DOHH2 (cell line): ENCODE results near the gene ZNF444.

Source experiments
- H3F3A ChIP-seq: fragments of 200-600 bp; sonication (generic), shearing (Covaris generic); 2 replicates; pipeline ENCODE4 v1.6.0; 2016; ENCODE audit warnings: antibody characterized with exemption, mild to moderate bottlenecking; ENCODE audit not compliant: control insufficient read depth, insufficient read depth
- H3K27ac ChIP-seq: fragments of 200-600 bp; sonication (generic); 2 replicates; pipeline ENCODE4 v1.5.1; 2014; ENCODE audit warnings: low read depth, mild to moderate bottlenecking, low read length, moderate library complexity
- H3K27me3 ChIP-seq: fragments of 200-600 bp; sonication (generic); 2 replicates; pipeline ENCODE4 v1.6.1; 2014; ENCODE audit warnings: mild to moderate bottlenecking, low read length, mixed read lengths; ENCODE audit not compliant: control insufficient read depth
- H3K36me3 ChIP-seq: fragments of 200-600 bp; sonication (generic); 2 replicates; pipeline ENCODE4 v1.6.1; 2014; ENCODE audit warnings: mild to moderate bottlenecking, low read length, moderate library complexity, mixed read lengths; ENCODE audit not compliant: control insufficient read depth
- H3K4me1 ChIP-seq: fragments of 200-600 bp; sonication (generic); 2 replicates; pipeline ENCODE4 v1.6.1; 2014; ENCODE audit warnings: mild to moderate bottlenecking, low read length, mixed read lengths; ENCODE audit not compliant: control insufficient read depth
- H3K4me2 ChIP-seq: fragments of 200-600 bp; sonication (generic); 2 replicates; pipeline ENCODE4 v1.6.0; 2014; ENCODE audit warnings: mild to moderate bottlenecking, low read length, moderate library complexity
- H3K4me3 ChIP-seq: fragments of 200-600 bp; sonication (generic); 2 replicates; pipeline ENCODE4 v1.5.1; 2014; ENCODE audit warnings: mild to moderate bottlenecking, low read length, mixed read lengths
- H3K79me2 ChIP-seq: fragments of 200-600 bp; sonication (generic); 2 replicates; pipeline ENCODE4 v1.6.1; 2014; ENCODE audit warnings: mild to moderate bottlenecking, low read length, mixed read lengths; ENCODE audit not compliant: control insufficient read depth
- H3K9me2 ChIP-seq: fragments of 200-600 bp; sonication (generic); replicated peaks from 2 replicates; pipeline ENCODE4 v1.6.1; 2014; ENCODE audit warnings: mild to moderate bottlenecking, low read length, mixed read lengths; ENCODE audit not compliant: control insufficient read depth
- H3K9me3 ChIP-seq: fragments of 200-600 bp; sonication (generic); 2 replicates; pipeline ENCODE4 v1.6.1; 2014; ENCODE audit warnings: antibody characterized with exemption, low read length, mixed read lengths; ENCODE audit not compliant: control insufficient read depth, insufficient read depth
- H4K20me1 ChIP-seq: fragments of 200-600 bp; sonication (generic); 2 replicates; pipeline ENCODE4 v1.6.0; 2014; ENCODE audit warnings: low read depth, mild to moderate bottlenecking, antibody characterized with exemption, low read length, moderate library complexity; ENCODE audit not compliant: control insufficient read depth, insufficient read depth
- CTCF ChIP-seq: fragments of 200-600 bp; sonication (generic); IDR thresholded peaks from one replicate; pipeline ENCODE4 v1.5.1; 2014; ENCODE audit warnings: antibody characterized with exemption, mild to moderate bottlenecking, low read depth, low read length; ENCODE audit not compliant: poor library complexity, severe bottlenecking
- EZH2phosphoT487 ChIP-seq: fragments of 200-600 bp; sonication (generic); IDR thresholded peaks from 2 replicates; pipeline ENCODE4 v1.6.1; 2017; ENCODE audit warnings: borderline replicate concordance, mild to moderate bottlenecking, antibody characterized with exemption, low read length, moderate library complexity, mixed read lengths

Gene ZNF444

GRCh38 chr19:56159009-56159559, 18.0 kb downstream of the ZNF444 start:
- Histone ChIP-seq H4K20me1 (no peaks in the 10 kb centered on the region), H3K79me2 (no peaks in the 10 kb centered on the region), H3K4me1 (no peaks in the 10 kb centered on the region), H3K4me2 (no peak overlapping the region), H3F3A (no peaks in the 10 kb centered on the region), H3K27me3 (no peaks in the 10 kb centered on the region), H3K27ac (no peak overlapping the region), H3K9me2 (no peaks in the 10 kb centered on the region), H3K9me3 (no peaks in the 10 kb centered on the region), H3K4me3 (no peak overlapping the region), H3K36me3 (peaks cover 21% of the 10 kb centered on the region)
- TF ChIP-seq EZH2phosphoT487 (no peak), CTCF (no peak)

- Histone ChIP-seq H3K27me3 (no peaks in the 10 kb centered on the region), H3K27ac (no peak overlapping the region), H3K4me2 (no peak overlapping the region), H3K9me2 (no peaks in the 10 kb centered on the region), H4K20me1 (no peaks in the 10 kb centered on the region), H3K4me3 (no peak overlapping the region), H3K36me3 (peaks cover 18% of the 10 kb centered on the region), H3K4me1 (no peaks in the 10 kb centered on the region), H3F3A (no peaks in the 10 kb centered on the region), H3K79me2 (no peaks in the 10 kb centered on the region), H3K9me3 (no peaks in the 10 kb centered on the region)
- no peak for TF ChIP-seq EZH2phosphoT487
- TF ChIP-seq CTCF, result no peak
Observed at GRCh38 chr19:56159622-56160271, 18.7 kb downstream of the ZNF444 start.

GRCh38 chr19:56161534-56161933, 20.4 kb downstream of the ZNF444 start:
- H3K79me2 ChIP-seq, result no peaks in the 10 kb centered on the region
- no peaks in the 10 kb centered on the region for H3K4me1 ChIP-seq
- no peaks in the 10 kb centered on the region for H3F3A ChIP-seq
- no peaks in the 10 kb centered on the region for H3K9me3 ChIP-seq
- no peak overlapping the region for H3K4me2 ChIP-seq
- no peaks in the 10 kb centered on the region for H3K27me3 ChIP-seq
- no peak overlapping the region for H3K4me3 ChIP-seq
- H3K36me3 ChIP-seq, result peaks cover 9% of the 10 kb centered on the region; the same call in 1 of the 2 replicates
- TF ChIP-seq CTCF (no peak), EZH2phosphoT487 (no peak)
- no peak overlapping the region for H3K27ac ChIP-seq
- no peaks in the 10 kb centered on the region for H4K20me1 ChIP-seq
- no peaks in the 10 kb centered on the region for H3K9me2 ChIP-seq
